Gastroesophageal sphincter (tissue), 4 donors: ENCODE data around the gene ACYP1. TPM values are rescaled to one million over a fixed set of nuclear protein-coding genes. Genes with fewer than 3 reads are reported as not detected.
A peak's percentile ranks its signal among the peaks of the same experiment; 100 is the strongest.

Experiments used
- ATAC-seq: fragments of 150-250 bp; one replicate; pipeline ENCODE4 v1.9.1; 2016; ENCODE audit warnings: mild to moderate bottlenecking, moderate library complexity
- H3K27ac ChIP-seq, 4 donors: fragments of 200-600 bp; sonication (generic) in 3 of 4; 1 replicate in 3 of 4; 2 replicates in 1 of 4; pipeline ENCODE4 v1.5.1; 2016 to 2019
- H3K27me3 ChIP-seq: fragments of 200-600 bp; sonication (generic); one replicate; pipeline ENCODE4 v1.5.1; 2019
- H3K36me3 ChIP-seq, 2 donors: fragments of 200-600 bp; sonication (generic); one replicate each; pipeline ENCODE4 v1.5.1; 2019; ENCODE audit warnings: control low read depth in 1 of 2
- H3K4me1 ChIP-seq, 3 donors: fragments of 200-600 bp; sonication (generic); 1 replicate in 2 of 3; 2 replicates in 1 of 3; pipeline ENCODE4 v1.5.1; 2016 to 2019; ENCODE audit warnings: control low read depth in 2 of 3
- H3K4me3 ChIP-seq, 2 donors: fragments of 200-600 bp; sonication (generic); one replicate each; pipeline ENCODE4 v1.5.1; 2019; ENCODE audit warnings: mild to moderate bottlenecking in 1 of 2, moderate library complexity in 1 of 2
- H3K9me3 ChIP-seq, 3 donors: fragments of 200-600 bp; sonication (generic); one replicate each; pipeline ENCODE4 v1.5.1; 2017 to 2019; ENCODE audit warnings: control low read depth in 2 of 3
- CTCF ChIP-seq, 4 experiments: fragments of 200-600 bp in 2 of 4; fragments of 450-650 bp in 2 of 4; sonication (generic) in 1 of 4; IDR thresholded peaks; one replicate each; pipeline ENCODE4 v1.5.1; 2017 to 2019; ENCODE audit warnings: antibody characterized with exemption in 4 of 4, mild to moderate bottlenecking in 2 of 4, moderate library complexity in 2 of 4
- EP300 ChIP-seq: sonication (generic); formaldehyde crosslinking; IDR thresholded peaks from one replicate; pipeline ENCODE4 v1.6.1; 2017; ENCODE audit warnings: antibody characterized with exemption, mild to moderate bottlenecking
- POLR2A ChIP-seq, 2 donors: fragments of 450-650 bp; IDR thresholded peaks; one replicate each; pipeline ENCODE4 v1.6.1; 2017; ENCODE audit warnings: antibody characterized with exemption in 2 of 2, mild to moderate bottlenecking in 2 of 2, moderate library complexity in 1 of 2
- POLR2AphosphoS5 ChIP-seq: sonication (generic); formaldehyde crosslinking; IDR thresholded peaks from one replicate; pipeline ENCODE4 v1.6.1; 2017; ENCODE audit warnings: antibody characterized with exemption
- WGBS, 2 donors: methylation state at CpG; one replicate each; pipeline ENCODE4 v1.1.5; 2018; ENCODE audit warnings: low coverage in 1 of 2; 5-methylcytosine and 5-hydroxymethylcytosine counted together
- total RNA-seq, 4 donors: library from RNA; depleted of rRNA; stranded (reverse); fragments of >200 nt; gene quantifications; one replicate each; pipeline ENCODE4 v1.1.0, GENCODE V29; 2016

ACYP1 gene
- total RNA-seq, 4 donors from 2014 or later: 13.8 to 20.8 (median 17.1) TPM

- Histone ChIP-seq H3K4me3 (no peak overlapping the region), H3K4me1 (no peaks in the 10 kb centered on the region), H3K27me3 (no peaks in the 10 kb centered on the region), H3K27ac (no peak overlapping the region), H3K36me3 (peaks cover 0 to 91% of the 10 kb centered on the region in 2 donors), H3K9me3 (no peaks in the 10 kb centered on the region)
- ATAC-seq: no peak
- WGBS, 2 donors: 0% methylated on average over 1 of the region's 1 CpG
- no peak for TF ChIP-seq CTCF (IDR thresholded peaks at IDR 0.05)
- TF ChIP-seq EP300: no peak
- TF ChIP-seq POLR2A (IDR thresholded peaks at IDR 0.05): no peak
- no peak for TF ChIP-seq POLR2AphosphoS5
Observed at GRCh38 chr14:75030147-75030546, 33.7 kb downstream of the ACYP1 start.

GRCh38 chr14:75025876-75026275 is 37.9 kb downstream of the ACYP1 start:
- no peaks in the 10 kb centered on the region for H3K4me1 ChIP-seq
- H3K4me3 ChIP-seq: no peak overlapping the region
- no peaks in the 10 kb centered on the region for H3K27me3 ChIP-seq
- no peaks in the 10 kb centered on the region for H3K9me3 ChIP-seq
- TF ChIP-seq EP300: no peak
- no peak for TF ChIP-seq CTCF (IDR thresholded peaks at IDR 0.05)
- no peak for TF ChIP-seq POLR2AphosphoS5
- TF ChIP-seq POLR2A (IDR thresholded peaks at IDR 0.05): no peak
- no peak overlapping the region for H3K27ac ChIP-seq
- H3K36me3 ChIP-seq: peaks cover 4 to 93% of the 10 kb centered on the region in 2 donors
- 88 to 97% methylated on average over 2 of the region's 2 CpGs for WGBS, 2 donors
- ATAC-seq: no peak

GRCh38 chr14:75025082-75025481 is 38.7 kb downstream of the ACYP1 start:
- H3K4me3 ChIP-seq: no peak overlapping the region
- WGBS, 2 donors: 66 to 75% methylated on average over 4 of the region's 4 CpGs
- no peaks in the 10 kb centered on the region for H3K27me3 ChIP-seq
- TF ChIP-seq CTCF (IDR thresholded peaks at IDR 0.05) (no peak), POLR2AphosphoS5 (no peak), POLR2A (IDR thresholded peaks at IDR 0.05) (no peak), EP300 (no peak)
- no peaks in the 10 kb centered on the region for H3K9me3 ChIP-seq
- no peak overlapping the region for H3K27ac ChIP-seq
- peaks cover 4 to 93% of the 10 kb centered on the region in 2 donors for H3K36me3 ChIP-seq
- no peak for ATAC-seq
- H3K4me1 ChIP-seq: no peaks in the 10 kb centered on the region

GRCh38 chr14:75023108-75023507 is 40.7 kb downstream of the ACYP1 start:
- Histone ChIP-seq H3K27me3 (no peaks in the 10 kb centered on the region), H3K27ac (no peak overlapping the region), H3K9me3 (no peaks in the 10 kb centered on the region), H3K4me1 (no peaks in the 10 kb centered on the region), H3K36me3 (peaks cover 8 to 93% of the 10 kb centered on the region in 2 donors), H3K4me3 (no peak overlapping the region)
- 85 to 86% methylated on average over 1 of the region's 1 CpG for WGBS, 2 donors
- ATAC-seq: no peak
- no peak for TF ChIP-seq CTCF (IDR thresholded peaks at IDR 0.05)
- no peak for TF ChIP-seq POLR2AphosphoS5
- TF ChIP-seq EP300: no peak
- TF ChIP-seq POLR2A (IDR thresholded peaks at IDR 0.05): no peak

- no peak for ATAC-seq
- 53 to 63% methylated on average over 7 to 8 of the region's 8 CpGs for WGBS, 2 donors
- Histone ChIP-seq H3K4me1 (no peaks in the 10 kb centered on the region), H3K4me3 (no peak overlapping the region), H3K27ac (no peak overlapping the region), H3K27me3 (no peaks in the 10 kb centered on the region), H3K9me3 (no peaks in the 10 kb centered on the region), H3K36me3 (peaks cover 8 to 96% of the 10 kb centered on the region in 2 donors)
- TF ChIP-seq EP300 (no peak), CTCF (IDR thresholded peaks at IDR 0.05) (peak in 3 of 4 experiments; percentile 6 to 23 (median 18))
Observed at GRCh38 chr14:75022655-75023054, 41.2 kb downstream of the ACYP1 start.
